ENCODE measurements around the gene BSPRY.

Gene BSPRY

GRCh38 chr9:113350107-113350661 lies 843 bp downstream of the BSPRY start:
- H3K4me3 ChIP-seq (ENCODE audit: low read length): peak overlapping the region; percentile 37
- TF ChIP-seq, protein P1, sequence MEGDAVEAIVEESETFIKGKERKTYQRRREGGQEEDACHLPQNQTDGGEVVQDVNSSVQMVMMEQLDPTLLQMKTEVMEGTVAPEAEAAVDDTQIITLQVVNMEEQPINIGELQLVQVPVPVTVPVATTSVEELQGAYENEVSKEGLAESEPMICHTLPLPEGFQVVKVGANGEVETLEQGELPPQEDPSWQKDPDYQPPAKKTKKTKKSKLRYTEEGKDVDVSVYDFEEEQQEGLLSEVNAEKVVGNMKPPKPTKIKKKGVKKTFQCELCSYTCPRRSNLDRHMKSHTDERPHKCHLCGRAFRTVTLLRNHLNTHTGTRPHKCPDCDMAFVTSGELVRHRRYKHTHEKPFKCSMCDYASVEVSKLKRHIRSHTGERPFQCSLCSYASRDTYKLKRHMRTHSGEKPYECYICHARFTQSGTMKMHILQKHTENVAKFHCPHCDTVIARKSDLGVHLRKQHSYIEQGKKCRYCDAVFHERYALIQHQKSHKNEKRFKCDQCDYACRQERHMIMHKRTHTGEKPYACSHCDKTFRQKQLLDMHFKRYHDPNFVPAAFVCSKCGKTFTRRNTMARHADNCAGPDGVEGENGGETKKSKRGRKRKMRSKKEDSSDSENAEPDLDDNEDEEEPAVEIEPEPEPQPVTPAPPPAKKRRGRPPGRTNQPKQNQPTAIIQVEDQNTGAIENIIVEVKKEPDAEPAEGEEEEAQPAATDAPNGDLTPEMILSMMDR (conservative IDR thresholded peaks at IDR 0.05; ENCODE audit: low read depth, low read length): no peak
- no peak for DNase-seq (ENCODE audit: low read depth)

- no peak for DNase-seq (ENCODE audit: low read depth)
- no peak overlapping the region for H3K4me3 ChIP-seq (ENCODE audit: low read length)
- TF ChIP-seq, protein P1 (conservative IDR thresholded peaks at IDR 0.05; ENCODE audit: low read depth, low read length): no peak
Measured at GRCh38 chr9:113350937-113351336, 1.6 kb downstream of the BSPRY start.

- TF ChIP-seq, protein P1 (conservative IDR thresholded peaks at IDR 0.05; ENCODE audit: low read depth, low read length): no peak
- no peak for DNase-seq (ENCODE audit: low read depth)
- H3K4me3 ChIP-seq (ENCODE audit: low read length): no peak overlapping the region
Measured at GRCh38 chr9:113352006-113352405, 2.7 kb downstream of the BSPRY start.

- H3K4me3 ChIP-seq (ENCODE audit: low read length): no peak overlapping the region
- TF ChIP-seq, protein P1 (conservative IDR thresholded peaks at IDR 0.05; ENCODE audit: low read depth, low read length): no peak
- DNase-seq (ENCODE audit: low read depth): no peak
Measured at GRCh38 chr9:113352411-113352810, 3.1 kb downstream of the BSPRY start.

- TF ChIP-seq, protein P1 (conservative IDR thresholded peaks at IDR 0.05; ENCODE audit: low read depth, low read length): peak; percentile 38
- DNase-seq (ENCODE audit: low read depth): no peak
Measured at GRCh38 chr9:113355040-113355596, 5.8 kb downstream of the BSPRY start.

DNA sequence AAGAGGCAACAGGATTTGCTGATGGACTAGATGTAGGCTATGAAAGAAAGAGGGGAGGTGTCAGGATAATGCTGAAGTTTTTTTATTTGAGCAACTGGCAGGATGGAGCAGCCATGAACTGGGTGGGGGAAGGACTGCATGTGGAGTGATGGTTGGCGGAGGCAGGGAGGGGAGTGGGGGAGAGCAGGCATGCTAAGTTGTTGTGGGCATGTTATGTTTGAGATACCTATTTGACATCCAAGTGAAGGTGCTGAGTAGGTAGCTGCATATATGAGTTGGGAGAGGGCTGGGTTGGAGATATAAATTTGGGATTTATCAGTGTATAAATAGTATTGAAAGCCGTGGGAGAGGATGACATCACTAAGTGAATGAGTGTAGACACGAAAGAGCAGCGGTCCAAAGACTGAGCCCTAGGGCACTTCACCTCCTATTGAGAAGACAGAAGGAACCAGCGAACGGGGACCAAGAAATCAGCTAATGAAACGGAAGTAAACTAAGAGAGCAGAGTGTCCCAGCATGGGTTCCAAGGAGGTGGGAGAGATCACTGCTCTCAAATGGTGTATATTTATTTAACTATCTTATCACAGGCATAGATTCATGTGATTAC lies 7.4 kb downstream of the BSPRY start:
- no peak for DNase-seq (ENCODE audit: low read depth)
- H3K4me3 ChIP-seq (ENCODE audit: low read length): no peak overlapping the region
- TF ChIP-seq, protein P1 (conservative IDR thresholded peaks at IDR 0.05; ENCODE audit: low read depth, low read length): no peak

More at GRCh38 chr9:113355040-113355596, 5.8 kb downstream of the BSPRY start:
- no peak overlapping the region for H3K4me3 ChIP-seq (ENCODE audit: low read length)

GRCh38 chr9:113359385-113359784 lies 10.0 kb downstream of the BSPRY start:
- DNase-seq (ENCODE audit: low read depth): no peak
- H3K4me3 ChIP-seq (ENCODE audit: low read length): no peak overlapping the region
- TF ChIP-seq, protein P1 (conservative IDR thresholded peaks at IDR 0.05; ENCODE audit: low read depth, low read length): no peak

Measured in retinal pigment epithelial cell (primary cell).